CD4-positive, alpha-beta T cell treated with Interleukin-12 subunit alpha and Interleukin-12 subunit beta, for 1 hour (primary cell): ENCODE measurements around the gene SHISA8.
A peak's percentile ranks its signal among the peaks of the same experiment; 100 is the strongest.
"Not testable (repeated sequence)": the region's sequence is repeated elsewhere in the genome, so short reads cannot be mapped to it uniquely, and the experiment has no call there.

Source experiments
- DNase-seq: peaks from one replicate; pipeline ENCODE4 v3.0.0-alpha.2; 2020

The SHISA8 gene

DNA sequence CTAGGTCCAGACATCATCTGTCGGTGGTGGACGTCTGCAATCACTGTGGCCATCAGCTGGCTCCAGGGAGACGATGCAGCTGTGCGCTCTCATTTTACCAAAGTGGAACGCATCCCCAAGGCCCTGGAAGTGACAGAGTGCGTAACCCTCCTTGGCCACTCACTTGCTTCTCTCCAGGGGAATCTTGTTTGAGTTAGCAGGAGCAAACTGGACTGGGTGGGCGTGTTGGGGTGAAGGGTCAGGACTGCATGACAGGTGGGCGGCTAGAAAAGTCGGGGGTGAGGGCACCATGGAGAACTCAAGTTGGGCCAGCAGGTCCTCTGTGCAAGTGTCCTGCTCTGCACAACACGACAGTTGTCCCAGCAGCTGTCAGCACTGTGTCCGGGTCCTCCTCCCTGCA, 16.2 kb downstream of the SHISA8 start:
- DNase-seq = no peak

DNA sequence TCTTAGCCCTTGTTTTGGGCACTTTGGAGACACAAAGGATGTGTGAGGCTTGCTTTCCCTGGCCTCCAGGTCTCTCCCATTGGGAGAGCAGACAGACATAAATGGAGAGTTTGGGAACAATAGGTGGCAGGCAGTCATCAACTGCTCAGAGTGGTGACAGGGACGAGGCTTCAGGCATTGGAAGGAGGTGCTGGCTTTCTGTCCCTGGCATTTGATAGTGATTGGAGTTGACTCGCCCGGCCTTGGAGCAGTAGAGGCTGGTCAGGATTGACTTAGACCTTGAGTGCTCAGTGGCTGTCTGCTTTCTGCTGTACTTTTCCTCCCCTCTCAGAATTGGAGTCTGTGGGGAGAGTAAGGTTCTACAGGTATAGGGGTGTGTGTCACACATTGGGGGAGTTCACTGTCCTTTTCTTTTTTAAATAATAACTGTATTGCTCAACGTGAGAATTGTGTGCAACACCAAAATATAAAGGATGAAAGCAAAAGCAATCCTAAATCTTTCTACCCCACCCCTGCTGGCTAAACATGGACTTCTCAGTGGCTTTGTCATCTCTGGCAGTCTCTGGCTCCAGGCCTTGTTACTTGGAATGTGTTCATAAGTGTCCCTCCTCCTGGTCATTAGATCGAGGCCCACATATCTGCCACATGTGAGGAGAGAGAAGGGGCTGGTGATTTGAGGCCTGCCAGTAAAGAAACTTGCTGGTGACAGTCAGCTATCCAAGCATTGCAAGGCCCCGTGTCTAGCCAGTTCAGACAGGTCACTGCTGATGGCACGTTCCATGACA, 21.1 kb downstream of the SHISA8 start:
- no peak for DNase-seq

DNA sequence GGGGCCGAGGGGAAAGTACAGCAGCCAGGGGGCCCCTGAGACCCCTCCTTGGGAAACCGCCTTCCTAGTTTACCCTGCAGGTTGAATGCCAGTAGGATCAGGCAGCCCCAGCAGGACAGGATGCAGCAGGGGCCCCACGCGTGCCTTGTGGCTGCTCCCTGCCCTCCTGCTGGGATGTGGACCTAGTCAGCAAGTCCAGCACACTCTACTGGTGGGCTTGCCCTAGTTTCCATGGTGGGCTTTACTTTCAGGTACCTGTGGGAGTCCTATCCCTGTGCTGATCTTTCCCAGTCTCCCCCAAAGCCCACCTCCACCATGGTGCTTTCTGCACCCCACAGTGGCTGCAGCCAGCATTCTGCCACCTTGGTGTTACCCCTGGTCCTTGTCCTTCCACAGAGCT, 22.2 kb downstream of the SHISA8 start:
- DNase-seq = no peak

DNA sequence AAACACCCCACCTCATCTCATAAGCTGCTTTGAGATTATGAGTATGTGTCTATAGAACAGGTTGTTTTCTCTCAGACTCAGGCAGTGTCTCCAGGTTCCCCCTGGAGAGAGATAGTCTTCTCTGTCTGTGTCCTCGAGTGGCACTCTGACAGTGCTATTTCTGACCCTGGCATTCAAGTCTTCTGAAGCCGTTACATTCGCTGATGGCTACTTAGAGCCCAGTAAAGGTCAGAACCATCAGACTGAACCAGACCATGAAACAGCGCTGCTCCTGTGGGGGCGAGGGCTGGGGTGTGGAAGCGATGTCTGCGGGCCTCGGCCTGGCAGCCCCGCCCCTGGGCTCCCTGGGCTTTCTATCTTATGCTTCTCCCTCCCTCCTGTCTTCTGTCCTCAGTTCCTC, 23.5 kb downstream of the SHISA8 start:
- DNase-seq = no peak

DNA sequence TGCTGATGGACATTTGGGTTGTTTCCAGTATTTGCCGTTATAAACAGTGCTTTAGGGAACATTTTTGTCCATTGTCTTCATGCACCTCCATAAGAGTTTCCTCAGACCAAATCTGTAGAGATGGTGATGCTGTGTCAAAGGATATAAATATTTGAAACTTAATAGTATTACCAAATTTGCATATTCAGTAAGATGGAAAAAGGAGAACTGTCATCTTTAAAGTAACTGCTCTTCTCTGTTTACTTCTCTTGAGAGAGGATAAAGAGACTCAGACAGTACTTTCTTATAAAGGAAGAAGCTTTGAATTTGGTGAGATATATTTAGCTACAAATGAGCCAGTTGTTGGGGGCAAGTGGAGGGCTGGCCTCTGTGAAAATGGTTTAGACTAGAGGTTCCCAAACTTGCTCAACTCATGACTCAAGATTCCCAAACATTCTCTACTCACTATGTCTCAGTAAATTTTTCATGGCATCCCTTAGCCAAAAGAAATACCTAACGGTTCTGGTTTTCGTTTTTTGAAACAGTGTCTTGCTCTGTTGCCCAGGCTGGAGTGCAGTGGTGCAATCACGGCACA, 26.2 kb downstream of the SHISA8 start:
- DNase-seq = no peak

DNA sequence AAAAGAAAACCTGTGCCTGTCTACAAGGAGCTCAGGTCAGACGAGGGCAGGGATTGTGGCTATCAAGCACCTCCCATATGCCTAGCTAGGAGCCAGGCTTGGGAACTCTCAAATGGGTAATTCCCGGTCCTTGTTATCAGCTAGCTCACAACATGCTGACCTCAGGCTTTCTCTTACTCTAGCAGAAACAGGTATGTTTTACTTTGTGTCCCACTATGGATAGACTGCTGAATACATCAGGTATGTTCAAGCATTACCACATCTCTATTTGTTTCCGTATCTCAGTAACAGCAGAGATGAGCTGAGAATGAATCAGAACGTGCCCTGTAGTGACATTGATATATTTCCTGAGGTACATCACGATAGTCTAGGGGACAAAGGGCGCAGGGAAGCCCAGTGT, 29.4 kb downstream of the SHISA8 start:
- no peak for DNase-seq

DNA sequence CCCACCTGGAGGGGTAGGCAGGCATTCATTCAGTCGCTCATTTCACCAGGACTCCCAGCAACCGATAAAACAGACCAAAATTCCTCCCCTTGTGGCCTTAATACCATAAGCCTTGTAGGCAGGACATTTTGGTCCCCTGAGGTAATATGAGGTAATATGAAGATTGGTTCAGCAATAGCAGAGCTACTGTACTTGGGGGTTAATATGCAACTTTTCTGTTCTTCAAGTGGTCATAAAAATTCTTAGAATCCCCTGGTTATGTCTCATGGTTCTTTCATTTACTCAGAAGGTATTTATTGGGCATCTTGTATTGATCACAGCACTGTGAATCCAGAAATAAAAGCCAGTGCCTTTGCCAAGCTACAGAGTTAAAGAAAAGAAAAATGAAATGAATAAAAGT, 29.8 kb downstream of the SHISA8 start:
- no peak for DNase-seq

DNA sequence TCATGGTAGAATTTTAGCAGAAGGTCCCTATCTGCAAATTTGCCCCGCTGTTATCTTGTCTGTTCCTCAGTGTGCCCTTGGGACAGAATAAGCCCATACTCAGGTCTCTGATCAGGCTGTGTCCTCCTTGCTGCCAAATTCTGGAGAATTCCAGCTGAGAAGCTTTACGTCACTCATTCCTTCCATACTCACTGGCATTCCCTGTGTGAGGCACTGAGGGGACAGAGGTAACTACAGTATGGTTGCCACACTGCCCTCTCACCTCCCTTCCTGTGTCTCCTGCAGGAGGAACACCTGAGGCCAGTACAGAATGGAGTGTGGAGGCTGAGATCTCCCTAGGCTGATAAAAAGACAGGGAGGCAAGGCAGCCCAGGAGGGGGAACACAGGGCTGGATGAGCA, 31.5 kb downstream of the SHISA8 start:
- no peak for DNase-seq

DNA sequence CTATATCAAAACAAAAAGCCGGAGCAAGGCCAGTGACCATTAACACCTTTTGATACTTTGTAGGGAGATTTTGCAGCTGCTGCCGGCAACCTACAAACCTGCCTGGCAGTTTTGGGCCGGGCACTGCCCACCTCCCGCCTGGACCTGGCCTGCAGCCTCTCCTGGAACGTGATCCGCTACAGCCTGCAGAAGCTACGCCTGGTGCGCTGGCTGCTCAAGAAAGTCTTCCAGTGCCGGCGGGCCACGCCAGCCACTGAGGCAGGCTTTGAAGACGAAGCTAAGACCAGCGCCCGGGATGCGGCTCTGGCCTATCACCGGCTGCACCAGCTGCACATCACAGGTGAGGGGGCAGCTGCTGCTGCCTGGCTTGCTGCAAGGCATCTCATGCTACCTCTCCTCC, 34.2 kb downstream of the SHISA8 start:
- no peak for DNase-seq

DNA sequence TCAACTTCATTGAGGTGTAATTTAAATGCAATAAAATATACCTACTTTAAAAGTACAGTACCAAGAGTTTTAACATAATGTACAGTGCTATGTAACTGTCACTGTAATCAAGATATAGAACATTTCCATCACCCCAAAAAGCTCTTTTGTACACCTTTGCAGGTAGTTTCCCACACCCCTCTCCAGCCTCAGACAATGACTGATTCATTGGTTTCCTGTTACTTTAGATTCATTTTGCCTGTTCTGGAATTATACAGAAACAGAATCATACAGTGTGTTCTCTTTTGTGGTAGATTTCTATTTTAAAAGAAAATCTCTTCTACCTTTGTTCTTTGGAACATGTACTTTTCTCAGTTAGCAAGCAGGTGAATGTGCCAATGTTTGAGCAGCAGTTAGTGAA, 38.2 kb downstream of the SHISA8 start:
- no peak for DNase-seq

DNA sequence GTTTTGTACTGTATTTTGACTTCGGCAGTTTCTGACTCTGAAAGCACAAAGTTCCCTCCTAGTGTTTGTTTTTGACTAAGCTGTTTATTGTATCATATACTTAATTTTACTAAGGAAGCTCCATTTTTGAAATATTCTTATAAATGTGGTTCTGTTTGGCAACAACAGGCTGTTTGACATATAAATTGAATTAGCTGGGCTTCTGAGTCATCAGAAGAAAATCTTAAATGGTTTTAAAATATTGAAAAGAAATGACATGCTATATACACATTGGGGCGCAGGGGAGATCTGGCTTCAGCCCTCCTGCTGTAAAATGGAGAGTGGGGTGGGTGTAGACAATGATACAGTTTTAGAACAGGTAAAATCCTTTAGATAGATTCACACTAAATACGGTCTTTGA, 38.6 kb downstream of the SHISA8 start:
- DNase-seq = no peak

DNA sequence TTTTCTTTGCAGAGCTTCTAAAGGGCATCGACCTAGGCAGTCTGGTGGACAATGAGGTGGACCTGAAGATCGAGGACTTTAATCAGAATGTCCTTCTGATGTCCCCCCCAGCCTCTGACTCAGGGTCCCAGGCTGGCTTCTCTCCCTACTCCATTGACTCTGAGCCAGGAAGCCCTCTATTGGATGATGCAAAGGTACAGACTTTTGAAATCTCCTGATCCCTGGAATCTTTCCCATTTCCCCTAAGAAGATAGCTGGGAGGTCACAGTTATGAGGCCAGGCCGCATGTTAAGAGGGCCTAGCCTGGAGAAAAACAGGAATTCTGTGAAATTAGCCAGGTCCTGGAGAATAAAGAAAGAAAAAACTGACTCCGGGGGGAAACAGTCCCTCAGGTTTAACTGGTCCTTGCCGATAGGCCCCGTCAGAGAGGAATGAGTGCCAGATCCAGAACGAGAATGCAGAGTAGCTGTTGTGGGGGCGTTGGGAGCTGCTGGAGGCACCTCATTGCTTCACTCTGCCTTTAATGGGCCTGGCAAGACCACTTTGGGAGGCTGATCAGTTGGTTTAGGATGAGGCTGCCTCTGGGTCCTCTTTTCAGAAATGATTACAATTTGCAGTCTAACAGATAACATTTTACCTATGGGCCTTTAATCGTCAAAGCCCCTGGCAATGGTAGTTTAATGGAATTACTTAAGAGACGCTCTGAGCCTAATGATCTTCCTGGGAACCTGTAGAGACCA, 39.2 kb downstream of the SHISA8 start:
- DNase-seq = no peak

DNA sequence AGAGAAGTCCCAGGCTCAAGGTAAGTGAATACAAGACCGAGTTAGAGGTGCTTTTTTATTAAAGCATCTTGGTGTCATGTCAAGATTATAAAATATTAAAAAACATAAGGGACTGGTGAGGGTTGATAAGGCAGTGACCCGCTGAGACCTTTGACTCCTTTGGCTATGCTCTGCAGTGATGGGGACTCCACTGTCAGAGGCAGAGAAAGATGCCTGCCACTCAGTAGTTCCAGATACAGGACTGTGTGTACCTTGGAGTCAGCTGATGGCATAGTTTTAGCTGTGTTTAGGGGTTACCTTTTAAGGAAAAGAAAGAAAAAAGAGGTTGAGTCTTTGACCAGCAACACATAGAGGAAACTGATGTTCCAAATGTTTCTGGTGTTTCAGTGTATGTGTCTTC, 40.8 kb downstream of the SHISA8 start:
- DNase-seq = no peak

DNA sequence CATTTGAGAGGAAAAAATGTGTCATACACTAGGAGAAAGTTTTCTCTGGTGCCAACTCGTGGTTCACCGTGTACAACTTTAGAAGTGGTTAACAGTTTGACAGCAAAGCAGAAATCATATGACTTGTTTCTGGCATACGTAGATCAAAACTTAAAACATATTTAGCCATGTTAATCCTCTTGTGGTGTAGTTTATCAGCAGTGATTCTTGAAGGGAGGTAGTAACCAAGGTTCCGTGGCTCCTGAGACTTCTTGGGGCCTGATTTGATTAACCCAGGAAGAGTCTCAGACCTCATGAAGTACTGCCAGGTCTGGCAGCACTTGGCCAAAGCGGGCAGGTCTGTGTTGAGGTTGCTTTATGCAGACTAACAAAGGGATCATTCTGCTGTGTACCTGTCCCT, 41.5 kb downstream of the SHISA8 start:
- peak; percentile 50 for DNase-seq

DNA sequence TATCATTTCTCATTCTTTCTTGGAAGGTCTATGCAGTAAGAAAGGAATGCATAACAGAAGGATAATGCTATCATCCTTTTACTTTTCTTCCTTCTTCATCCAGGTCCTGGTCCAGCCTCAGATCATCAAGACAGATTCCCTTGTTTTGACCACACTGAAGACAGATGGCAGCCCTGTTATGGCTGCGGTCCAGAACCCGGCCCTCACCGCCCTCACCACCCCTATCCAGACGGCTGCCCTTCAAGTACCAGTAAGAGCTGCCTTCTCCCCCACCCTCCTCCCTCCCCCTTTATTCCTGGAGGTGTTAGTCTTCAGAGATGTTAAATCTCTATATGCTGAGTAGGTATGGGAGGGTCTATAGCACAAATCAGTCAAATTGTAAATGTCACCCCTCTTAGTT, 44.1 kb downstream of the SHISA8 start:
- no peak for DNase-seq

DNA sequence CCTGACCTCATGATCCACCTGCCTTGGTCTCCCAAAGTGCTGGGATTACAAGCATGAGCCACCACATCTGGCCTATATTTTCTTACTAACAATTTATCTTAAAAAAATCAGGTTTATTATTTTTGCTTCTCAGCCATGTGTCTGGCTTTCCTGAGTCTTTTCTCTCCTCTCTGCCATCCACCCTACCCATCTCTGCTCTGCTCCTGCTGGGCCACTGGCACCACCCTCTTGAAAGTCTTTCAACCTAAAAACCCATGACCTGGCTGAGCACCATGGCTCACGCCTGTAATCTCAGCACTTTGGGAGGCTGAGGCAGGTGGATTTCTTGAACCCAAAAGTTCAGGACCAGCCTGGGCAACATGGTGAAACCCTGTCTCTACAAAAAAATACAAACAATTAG, 44.8 kb downstream of the SHISA8 start:
- DNase-seq = not testable (repeated sequence)

DNA sequence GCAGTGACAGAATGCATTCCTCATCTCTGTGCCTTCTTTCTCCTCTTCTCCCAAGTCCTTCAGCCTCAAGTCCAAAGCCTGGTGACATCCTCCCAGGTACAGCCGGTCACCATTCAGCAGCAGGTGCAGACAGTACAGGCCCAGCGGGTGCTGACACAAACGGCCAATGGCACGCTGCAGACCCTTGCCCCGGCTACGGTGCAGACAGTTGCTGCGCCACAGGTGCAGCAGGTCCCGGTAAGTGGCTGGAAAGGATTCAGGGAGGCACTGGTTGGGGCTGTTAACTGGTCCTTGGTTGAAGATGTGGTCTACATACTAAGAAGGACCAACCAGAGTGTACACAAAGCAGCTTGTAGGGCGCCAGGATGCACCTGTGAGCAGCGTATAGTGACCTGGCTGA, 46.3 kb downstream of the SHISA8 start:
- no peak for DNase-seq

DNA sequence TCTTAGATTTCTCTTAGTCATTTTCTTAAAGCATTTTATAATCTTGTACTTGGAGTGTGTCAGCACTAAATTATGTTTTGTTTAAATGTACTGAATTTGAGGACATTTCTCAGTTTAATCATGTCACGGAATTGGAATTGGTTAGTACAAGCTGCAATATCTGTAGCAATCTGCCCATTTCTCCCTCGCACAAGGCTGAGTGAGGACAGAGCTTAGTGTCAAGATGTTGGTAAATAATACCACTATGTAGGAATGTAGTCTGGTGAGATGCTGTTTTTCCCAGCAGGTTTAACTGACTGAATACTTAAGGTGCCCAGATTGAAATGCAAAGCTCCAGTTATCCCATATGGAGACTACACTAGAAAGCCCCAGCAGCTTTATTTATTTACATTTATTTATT, 51.4 kb downstream of the SHISA8 start:
- no peak for DNase-seq

DNA sequence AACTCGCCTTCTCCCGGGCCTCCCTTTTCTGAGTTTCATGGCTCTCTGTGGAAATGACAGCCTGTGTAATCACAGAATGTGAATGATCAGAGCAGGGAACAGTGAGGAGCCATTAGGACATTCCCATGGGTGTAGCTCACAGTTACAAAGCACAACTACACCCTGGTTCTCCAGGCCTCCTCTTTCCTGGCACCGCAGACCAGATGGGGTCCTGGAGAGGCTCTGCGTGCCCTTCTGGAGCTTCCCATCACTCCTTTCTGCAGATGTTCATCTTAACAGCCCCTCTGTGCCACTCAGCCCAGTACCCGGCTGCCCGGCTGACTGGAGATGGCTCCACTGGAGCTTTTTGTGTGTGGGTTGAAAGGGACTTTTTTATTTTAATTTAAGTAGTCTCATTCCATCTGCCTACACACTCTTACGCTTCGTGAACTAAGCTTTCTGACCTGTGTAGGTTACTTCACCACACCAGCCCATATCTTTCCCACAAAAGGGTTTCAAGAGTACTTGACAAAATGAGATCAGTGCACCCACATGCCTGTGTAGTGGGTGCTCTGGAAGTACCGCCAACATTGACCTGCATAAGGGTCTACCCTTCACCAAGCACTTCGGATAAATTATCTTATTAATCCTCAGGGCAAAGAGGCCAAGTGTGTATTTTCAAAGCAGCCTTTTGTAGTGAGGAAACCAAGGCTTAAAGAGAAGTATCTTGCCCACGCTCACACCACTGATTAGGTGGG, 52.2 kb downstream of the SHISA8 start:
- no peak for DNase-seq

DNA sequence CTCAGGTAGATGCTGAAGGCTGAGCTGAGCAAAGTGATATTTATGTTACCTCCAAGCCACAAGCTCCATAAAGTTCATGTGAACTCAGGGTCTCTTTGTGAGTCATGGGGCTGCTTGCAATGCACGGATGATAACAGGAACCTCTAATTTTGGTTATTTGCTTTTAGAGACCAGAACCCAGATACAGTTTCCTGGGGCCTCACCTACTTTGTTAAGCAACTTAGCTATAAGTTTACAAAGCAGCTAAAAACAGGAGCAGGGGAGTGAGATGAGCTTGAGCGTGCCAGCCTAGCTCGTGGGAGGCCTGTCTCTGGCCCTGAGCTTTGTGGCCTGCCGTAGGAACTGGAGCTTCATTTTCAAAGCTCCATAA, 52.7 kb downstream of the SHISA8 start:
- peak; percentile 59 for DNase-seq
